GM18508 (cell line): Measurements from ENCODE around the gene CPT1A.

ENCODE experiments used
- ATAC-seq: cut with Tn5 transposase; IDR thresholded peaks from one replicate; pipeline ENCODE4 v1.9.1; 2021; ENCODE audit warnings: moderate number of reproducible peaks; ENCODE audit not compliant: insufficient read depth, unreplicated experiment

Gene CPT1A

GRCh38 chr11:68855205-68855981 lies 13.7 kb upstream of the CPT1A start:
- ATAC-seq = no peak

DNA sequence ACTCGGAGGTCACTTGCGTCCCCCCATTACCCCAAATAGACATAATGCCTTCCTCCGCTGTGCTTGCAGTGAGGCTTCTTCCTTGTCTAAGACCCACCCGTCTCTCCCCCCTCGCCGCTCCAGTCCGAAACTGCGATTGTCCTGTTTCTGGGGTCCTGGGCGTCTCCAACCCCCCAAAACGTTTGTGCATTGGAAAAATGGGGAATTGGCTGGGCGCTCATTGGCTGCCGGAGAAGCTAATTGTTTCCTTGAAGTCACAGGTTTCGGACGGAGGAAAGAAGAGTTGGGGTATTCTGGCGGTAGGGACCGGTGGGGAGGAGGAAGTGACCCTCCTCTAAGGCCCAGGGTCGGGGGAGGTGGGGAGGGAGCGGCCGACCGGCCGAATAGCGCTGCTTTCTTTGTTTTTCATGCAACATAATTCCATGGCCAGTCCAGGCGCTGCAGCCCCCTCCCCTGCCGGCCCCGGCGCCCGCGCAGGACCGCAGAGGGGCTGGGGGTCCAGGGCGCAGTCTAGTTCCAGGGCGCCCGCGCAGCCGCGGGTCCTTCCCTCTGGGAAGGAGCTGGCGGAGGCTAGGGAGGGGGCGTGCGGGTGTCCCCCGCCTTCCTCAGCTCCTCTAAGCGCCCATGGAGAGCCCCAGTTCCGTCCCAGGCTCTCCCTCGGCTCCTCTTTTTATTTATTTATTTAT lies 12.7 kb upstream of the CPT1A start:
- no peak for ATAC-seq

GRCh38 chr11:68852628-68853027 lies 10.9 kb upstream of the CPT1A start:
- ATAC-seq = no peak

- ATAC-seq = no peak
These were observed 6.7 kb upstream of the CPT1A start for GRCh38 chr11:68848429-68848828.

DNA sequence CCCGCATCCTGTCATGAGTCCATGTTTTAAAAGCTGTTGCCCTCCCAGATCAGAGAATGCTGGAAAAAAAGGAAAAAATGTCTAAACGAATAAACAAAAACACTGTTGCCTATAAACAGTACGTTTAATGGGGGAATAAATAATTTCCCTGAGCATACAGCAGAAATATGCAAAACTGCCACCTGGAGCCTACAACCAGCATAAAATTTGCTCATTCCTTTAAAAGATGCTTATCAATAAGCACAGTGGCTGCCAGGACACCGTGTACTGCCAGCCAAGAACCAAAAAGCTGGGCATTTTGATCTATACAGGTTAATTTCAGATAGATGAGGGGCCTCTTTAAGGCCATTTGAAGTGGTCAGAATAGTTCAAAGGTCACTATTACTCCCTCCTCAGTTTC lies 5.7 kb upstream of the CPT1A start:
- ATAC-seq = no peak

GRCh38 chr11:68845351-68846002 lies 3.8 kb upstream of the CPT1A start:
- no peak for ATAC-seq

DNA sequence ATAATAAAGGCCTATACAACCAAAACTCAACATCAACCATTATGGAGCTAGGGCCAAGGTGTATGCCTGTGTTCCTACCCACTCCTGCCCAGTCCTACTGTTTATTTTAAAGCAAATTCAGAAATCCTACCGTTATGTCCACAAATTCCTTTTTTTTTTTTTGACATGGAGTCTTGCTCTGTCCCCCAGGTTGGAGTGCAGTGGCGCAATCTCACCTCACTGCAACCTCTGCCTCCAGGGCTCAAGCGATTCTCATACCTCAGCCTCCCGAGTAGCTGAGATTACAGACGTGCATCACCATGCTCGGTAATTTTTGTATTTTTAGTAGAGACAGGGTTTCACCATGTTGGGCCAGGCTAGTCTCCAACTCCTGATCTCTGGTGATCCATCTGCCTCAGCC lies 3.1 kb upstream of the CPT1A start:
- ATAC-seq = no peak

DNA sequence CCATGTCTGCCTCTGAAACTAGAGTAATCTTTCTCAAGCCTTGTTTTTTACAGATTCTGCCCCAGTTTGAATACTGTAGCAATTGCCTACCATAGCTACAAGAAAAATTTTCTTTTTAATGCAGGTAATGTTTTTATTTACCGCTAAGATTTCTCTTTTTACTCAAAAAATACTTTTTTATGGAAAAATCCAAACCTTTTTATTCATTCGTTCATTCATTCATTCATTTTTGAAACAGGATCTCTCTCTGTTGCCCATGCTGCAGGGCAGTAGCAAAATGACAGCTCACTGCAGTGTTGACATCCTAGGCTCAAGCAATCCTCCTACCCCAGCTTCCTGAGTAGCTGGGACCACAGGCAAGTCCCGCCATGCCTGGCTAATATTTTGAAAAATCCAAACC lies 2.7 kb upstream of the CPT1A start:
- no peak for ATAC-seq

DNA sequence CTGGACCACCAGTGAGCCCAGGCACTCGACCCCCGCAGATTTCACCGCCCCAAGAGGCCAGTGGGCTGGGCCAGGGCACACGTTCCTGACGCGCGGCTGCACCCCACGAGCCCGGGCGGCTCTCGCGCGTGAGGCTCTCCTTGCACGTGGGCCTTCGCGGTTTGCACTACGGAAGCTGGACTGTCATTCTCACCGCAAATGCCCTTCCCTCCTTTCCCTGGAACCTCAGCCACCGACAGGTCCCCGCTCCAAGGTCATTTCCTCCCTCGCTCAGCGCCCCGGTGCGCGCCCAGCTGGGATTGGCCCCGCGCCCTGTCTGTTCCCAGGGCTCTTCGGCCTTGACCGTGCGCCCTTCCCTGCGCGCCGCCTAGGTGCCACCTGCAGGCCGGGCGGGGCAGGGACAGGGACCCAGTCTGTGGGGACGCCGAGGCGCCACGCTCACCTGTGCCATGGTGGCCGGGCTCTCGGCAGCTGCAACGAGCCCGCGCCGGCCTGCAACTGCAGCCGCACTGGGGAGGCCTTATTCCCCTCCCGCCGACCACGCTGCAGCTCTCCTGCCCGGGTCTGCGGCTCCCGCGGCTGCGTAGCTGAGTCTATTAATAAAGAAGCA lies 2.1 kb upstream of the CPT1A start:
- no peak for ATAC-seq

DNA sequence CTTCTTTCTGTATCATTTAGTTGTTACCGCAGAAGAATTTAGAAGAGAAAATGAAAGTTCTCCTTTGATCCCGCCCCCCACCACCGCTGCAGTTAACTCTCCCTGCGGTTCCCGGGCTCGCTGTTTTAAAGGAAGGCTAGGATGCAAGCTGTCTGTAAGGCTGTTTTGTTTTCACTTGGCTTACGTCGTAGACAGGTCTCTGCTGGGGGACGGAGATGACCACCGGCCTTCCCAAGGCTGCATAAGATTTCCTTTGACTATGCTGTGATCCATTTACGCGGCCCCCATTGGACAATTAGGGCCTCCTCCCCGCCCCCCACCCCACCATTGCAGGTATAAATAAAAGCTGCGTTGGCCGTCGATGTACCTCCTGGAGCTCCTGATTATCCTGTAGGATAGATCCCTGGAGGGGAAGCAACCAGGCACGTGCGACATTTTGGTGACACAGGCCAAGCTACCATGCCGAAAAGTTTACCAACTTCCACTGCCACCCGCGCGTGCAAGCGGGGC lies 1.4 kb upstream of the CPT1A start:
- no peak for ATAC-seq

GRCh38 chr11:68842427-68843051 lies 823 bp upstream of the CPT1A start:
- no peak for ATAC-seq

GRCh38 chr11:68840661-68841653 lies 759 bp downstream of the CPT1A start:
- no peak for ATAC-seq

GRCh38 chr11:68839911-68840641 lies 1.6 kb downstream of the CPT1A start:
- ATAC-seq = no peak

GRCh38 chr11:68839054-68839865 lies 2.5 kb downstream of the CPT1A start:
- ATAC-seq = no peak

DNA sequence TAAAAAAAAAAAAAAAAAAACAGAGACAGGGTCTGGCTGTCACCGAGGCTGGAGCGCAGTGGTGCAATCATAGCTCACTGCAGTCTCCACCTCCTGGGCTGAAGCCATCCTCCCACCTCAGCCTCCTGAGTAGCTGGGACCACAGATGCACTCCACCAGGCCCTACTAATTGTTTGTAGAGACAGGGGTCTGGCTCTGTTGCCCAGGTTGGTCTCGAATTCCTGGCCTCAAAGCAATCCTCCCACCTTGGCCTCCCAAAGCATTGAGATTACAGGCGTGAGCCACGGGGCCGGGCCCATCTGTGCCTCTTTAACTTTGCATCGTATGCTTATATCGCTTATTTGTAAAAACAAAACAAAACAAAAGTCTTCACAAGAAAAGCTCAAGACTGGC lies 3.1 kb downstream of the CPT1A start:
- ATAC-seq = no peak

DNA sequence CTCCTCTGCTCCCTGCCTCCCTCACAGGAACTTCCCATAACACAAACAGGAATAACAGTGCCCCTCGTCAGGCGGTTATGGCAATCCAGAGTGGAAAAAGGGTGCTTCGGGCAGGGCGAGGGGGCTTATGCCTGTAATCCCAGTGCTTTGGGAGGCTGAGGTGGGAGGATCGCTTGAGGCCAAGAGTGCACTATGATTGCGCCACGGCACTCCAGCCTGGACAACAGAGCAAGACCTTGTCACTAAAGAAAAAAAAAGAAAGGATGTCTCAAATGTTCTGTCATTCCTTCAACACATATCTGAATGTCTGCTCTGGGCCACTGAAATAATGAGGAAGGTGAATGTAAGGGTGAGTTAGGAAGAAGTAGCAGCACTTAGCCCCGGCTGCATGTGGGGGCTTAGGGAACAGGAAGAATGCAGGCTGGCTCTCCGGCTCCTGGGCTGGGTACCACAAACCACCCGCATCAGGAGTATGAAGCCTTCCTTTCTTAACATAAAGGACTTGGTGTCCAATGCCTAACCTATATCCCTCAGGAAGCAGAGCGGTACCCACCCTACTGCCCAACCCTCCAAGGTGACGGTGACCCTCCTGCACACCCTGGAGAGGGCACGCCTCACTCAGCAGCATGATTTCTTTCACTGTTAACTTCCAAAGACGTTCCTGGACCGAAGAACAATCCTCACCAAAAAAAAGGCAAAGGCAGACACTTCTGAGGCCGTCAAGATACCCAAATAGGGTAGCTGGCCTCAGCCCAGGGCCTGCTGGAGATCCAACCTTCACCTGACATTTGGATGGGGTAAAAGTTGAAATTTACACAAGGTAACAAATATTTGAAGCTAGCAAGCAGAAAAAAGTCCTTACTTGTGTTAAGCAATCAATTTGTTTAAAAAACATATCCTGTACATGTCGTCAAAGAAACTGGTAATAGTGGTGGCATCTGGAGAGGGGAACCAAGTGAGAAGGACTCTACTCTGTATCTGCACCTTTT lies 3.8 kb downstream of the CPT1A start:
- no peak for ATAC-seq

- ATAC-seq = no peak
These were observed 6.0 kb downstream of the CPT1A start for GRCh38 chr11:68835749-68836148.
